Skin of body (tissue), 2 donors: ENCODE data around the gene MRAP2. TPM values are rescaled to one million over a fixed set of nuclear protein-coding genes. Genes with fewer than 3 reads are reported as not detected.
"Not testable (repeated sequence)": the region's sequence is repeated elsewhere in the genome, so short reads cannot be mapped to it uniquely, and the experiment has no call there.

Source experiments
- DNase-seq: peaks from one replicate; lab custom pipeline; 2025; lab: John Stamatoyannopoulos, UW
- total RNA-seq: library from RNA; depleted of rRNA; stranded (reverse); fragments of >200 nt; gene quantifications from one replicate; pipeline ENCODE4 v1.2.3, GENCODE V29; 2014

MRAP2 gene
- total RNA-seq, 1 donor from 2014 or later, result 5.6 TPM

DNA sequence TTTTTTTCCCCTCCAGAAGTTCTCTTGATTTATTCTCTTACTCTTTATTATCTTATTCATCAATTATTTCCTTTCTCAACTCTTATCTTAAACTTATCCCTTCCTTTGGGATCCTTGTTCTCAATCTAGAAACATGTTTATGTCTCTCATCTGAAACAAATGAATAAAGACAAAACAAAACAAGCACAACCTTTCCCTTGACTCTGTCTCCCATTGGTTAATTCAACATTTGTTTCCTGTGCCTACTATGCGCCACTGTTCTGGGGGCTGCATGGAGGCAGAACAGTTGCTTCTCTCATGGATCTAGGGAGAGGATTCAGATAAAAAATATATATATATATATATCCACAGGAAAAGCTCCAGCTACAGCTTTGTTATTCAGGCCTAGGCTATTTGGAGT is 5.2 kb upstream of the MRAP2 start:
- no peak for DNase-seq

DNA sequence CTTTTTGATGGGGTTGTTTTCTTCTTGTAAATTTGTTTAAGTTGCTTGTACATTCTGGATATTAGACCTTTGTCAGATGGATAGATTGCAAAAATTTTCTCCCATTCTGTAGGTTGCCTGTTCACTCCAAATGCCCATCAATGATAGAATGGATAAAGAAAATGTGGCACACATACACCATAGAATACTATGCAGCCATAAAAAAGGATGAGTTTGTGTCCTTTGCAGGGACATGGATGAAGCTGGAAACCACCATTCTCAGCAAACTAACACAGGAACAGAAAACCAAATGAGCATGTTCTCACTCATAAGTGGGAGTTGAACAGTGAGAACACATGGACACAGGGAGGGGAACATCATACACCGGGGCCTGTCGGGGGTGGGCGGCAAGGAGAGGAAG is 1.6 kb upstream of the MRAP2 start:
- not testable (repeated sequence) for DNase-seq

DNA sequence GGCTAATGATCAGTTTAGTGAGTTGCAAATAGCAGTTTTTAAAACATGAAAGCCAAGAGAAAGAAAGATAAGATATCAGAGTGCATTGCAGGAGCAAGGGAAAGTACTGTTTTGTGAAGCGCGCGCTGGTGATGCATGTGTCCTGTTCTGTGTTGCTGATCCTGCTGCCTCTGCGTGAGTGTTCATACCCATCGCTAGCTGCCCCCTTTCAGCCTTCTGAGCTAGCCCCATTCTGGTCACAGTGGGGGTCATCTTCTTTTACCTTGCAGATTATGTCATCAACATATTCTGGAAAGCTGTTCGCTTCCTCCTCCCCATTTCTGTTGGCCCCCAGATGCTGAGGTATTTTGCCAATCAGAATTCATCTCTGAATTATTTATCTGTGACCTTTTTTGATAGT is 1.9 kb downstream of the MRAP2 start:
- no peak for DNase-seq

DNA sequence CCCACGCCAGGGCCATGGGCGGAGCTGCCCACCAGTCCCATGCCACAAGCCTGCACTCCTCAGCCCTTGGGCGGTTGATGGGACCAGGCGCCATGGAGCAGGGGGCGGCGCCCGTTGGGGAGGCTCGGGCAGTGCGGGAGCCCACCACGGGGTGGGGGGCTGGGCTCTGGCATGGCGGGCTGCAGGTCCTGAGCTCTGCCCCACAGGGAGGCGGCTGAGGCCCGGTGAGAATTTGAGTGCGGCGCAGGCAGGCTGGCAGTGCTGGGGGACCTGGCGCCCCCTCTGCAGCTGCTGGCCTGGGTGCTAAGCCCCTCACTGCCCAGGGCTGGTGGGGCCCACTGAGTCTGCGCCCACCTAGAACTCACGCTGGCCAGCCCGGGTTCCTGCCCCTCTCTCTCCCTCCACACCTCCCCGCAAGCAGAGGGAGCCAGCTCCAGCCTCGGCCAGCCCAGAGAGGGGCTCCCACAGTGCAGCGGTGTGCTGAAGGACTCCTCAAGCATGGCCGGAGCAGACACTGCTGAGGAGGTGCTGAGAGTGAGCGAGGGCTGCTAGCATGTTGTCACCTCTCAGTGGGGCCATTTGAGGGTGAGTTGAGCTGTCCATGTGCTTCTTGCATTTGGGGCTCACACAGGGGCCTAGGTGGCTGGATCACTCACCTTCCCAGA is 4.0 kb downstream of the MRAP2 start:
- DNase-seq, result no peak

DNA sequence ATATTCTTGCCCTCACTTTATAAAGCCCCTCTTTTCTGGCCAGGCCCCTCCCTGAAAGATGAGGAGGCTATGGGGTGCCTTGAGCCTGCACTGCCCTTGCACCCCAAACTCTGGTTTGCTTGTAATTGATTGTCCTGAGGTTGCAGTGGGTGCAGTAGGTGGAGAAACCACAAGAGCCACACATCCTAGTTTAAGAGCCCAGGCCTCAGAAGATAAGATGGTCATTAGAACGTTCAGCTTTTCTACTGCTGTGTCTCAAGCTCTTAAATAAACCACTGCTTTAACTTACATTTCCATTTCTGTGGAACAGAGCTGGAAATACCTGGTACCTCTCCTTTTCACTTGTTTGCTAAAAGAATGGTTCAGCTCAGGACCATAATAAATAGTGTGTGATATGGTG is 9.0 kb downstream of the MRAP2 start:
- DNase-seq, result no peak

GRCh38 chr6:84043555-84043954 is 10.0 kb downstream of the MRAP2 start:
- no peak for DNase-seq

GRCh38 chr6:84046755-84047154 is 13.2 kb downstream of the MRAP2 start:
- DNase-seq, result no peak

GRCh38 chr6:84048588-84048987 is 15.0 kb downstream of the MRAP2 start:
- no peak for DNase-seq

GRCh38 chr6:84050408-84050807 is 16.8 kb downstream of the MRAP2 start:
- no peak for DNase-seq

- DNase-seq, result peak; percentile 43
These were observed 18.8 kb downstream of the MRAP2 start for GRCh38 chr6:84052204-84052882.

- DNase-seq, result no peak
These were observed 19.3 kb downstream of the MRAP2 start for GRCh38 chr6:84052883-84053241.

- no peak for DNase-seq
These were observed 22.1 kb downstream of the MRAP2 start for GRCh38 chr6:84055647-84056046.

GRCh38 chr6:84057908-84058307 is 24.3 kb downstream of the MRAP2 start:
- no peak for DNase-seq

- DNase-seq, result no peak
These were observed 25.5 kb downstream of the MRAP2 start for GRCh38 chr6:84059082-84059481.

DNA sequence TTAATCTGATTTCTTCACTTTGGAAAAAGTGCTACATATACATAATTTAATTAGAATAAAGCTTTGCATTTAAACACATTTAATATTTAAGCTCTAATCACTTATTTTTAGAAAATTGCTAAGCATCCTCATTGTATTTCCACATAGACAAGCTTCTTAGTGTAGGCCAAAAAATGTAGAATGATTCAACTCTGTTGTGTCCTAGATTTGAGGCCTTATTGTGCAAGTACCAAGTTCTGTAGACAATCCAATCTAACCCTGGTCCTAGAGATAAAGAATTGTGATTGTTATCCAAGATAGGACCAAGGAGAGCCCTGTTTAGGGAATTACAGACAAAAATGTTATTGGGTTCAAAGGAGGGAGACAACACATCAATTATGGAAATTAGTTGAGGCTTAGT is 27.6 kb downstream of the MRAP2 start:
- DNase-seq, result no peak

DNA sequence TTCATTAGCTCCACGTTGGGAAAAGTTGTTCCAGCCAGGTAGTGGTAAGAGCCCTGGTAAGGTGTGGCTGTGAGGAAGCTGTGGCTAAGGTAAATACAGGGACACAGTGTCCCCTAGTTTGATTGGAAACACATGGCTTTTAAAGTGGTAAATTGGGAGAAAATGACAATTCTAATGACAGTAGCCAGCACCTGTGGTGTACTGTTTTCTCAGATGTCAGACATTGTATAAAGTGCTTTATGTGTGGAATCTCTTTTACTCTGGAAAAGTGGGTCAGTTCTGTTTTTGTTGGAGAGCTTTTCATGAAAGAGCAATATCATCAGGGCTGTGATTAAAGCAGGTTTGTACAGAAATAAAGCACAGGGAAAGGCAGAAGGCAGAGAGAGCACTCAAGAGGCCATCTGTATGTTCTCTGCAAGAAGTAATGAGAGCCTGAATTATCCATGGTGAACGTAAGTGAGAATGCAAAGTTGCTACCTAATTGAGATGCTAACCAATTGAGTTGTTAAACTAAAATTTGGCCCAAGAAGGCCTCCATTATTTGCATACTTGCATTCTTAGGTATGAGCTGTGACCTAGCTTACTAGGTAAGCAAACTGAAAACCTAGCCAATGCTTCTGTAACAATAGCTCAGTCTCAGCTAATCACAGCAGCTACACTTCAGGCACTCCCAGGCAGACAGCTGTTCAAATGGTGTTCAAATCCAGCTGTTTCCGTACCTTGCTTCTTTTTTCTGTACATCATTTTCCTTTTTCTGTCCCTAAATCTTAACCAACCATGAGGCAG is 28.2 kb downstream of the MRAP2 start:
- DNase-seq, result no peak

- DNase-seq, result no peak
These were observed 29.1 kb downstream of the MRAP2 start for GRCh38 chr6:84062519-84063154.

- no peak for DNase-seq
These were observed 32.2 kb downstream of the MRAP2 start for GRCh38 chr6:84065693-84066290.

- no peak for DNase-seq
These were observed 33.0 kb downstream of the MRAP2 start for GRCh38 chr6:84066536-84066935.

GRCh38 chr6:84068873-84069272 is 35.3 kb downstream of the MRAP2 start:
- not testable (repeated sequence) for DNase-seq

- DNase-seq, result no peak
These were observed 38.9 kb downstream of the MRAP2 start for GRCh38 chr6:84072442-84072997.
